ENCODE data around the gene TBC1D3. TPM values are rescaled to one million over a fixed set of nuclear protein-coding genes. Genes with fewer than 3 reads are reported as not detected.
"Not testable (repeated sequence)": the region's sequence is repeated elsewhere in the genome, so short reads cannot be mapped to it uniquely, and the experiment has no call there.

Gene TBC1D3
- not detected for total RNA-seq

GRCh38 chr17:38192455-38192854, at the start of gene TBC1D3:
Gene TBC1D3 (minus strand): TSS chr17:38192555. CDS start chr17:38191029, 1,526 bp downstream.
- H3K4me3 ChIP-seq; H3K27me3 ChIP-seq; H3K27ac ChIP-seq; DNase-seq (ENCODE audit: low spot score in 2 of 2); H3K36me3 ChIP-seq; H3K9me3 ChIP-seq; H3K4me1 ChIP-seq: not testable (repeated sequence)
- WGBS, 2 donors, result no CpG with 5 or more reads among the region's 10 CpGs

GRCh38 chr17:38232790-38233189, 40.4 kb upstream of the TBC1D3 start:
- H3K27me3 ChIP-seq; H3K4me3 ChIP-seq; H3K36me3 ChIP-seq; DNase-seq (ENCODE audit: low spot score in 2 of 2); H3K9me3 ChIP-seq; H3K4me1 ChIP-seq; H3K27ac ChIP-seq: not testable (repeated sequence)
- no CpG with 5 or more reads among the region's 1 CpG for WGBS, 2 donors

GRCh38 chr17:38225844-38226495, 33.6 kb upstream of the TBC1D3 start:
- H3K9me3 ChIP-seq; H3K27ac ChIP-seq; DNase-seq (ENCODE audit: low spot score in 2 of 2); H3K27me3 ChIP-seq; H3K4me1 ChIP-seq; H3K36me3 ChIP-seq; H3K4me3 ChIP-seq: not testable (repeated sequence)
- WGBS, 2 donors, result no CpG with 5 or more reads among the region's 2 CpGs

GRCh38 chr17:38220867-38221266, 28.5 kb upstream of the TBC1D3 start:
- H3K27me3 ChIP-seq; H3K9me3 ChIP-seq; H3K27ac ChIP-seq; H3K4me3 ChIP-seq; DNase-seq (ENCODE audit: low spot score in 2 of 2); H3K4me1 ChIP-seq; H3K36me3 ChIP-seq: not testable (repeated sequence)
- no CpG with 5 or more reads among the region's 1 CpG for WGBS, 2 donors

GRCh38 chr17:38200271-38200670, 7.9 kb upstream of the TBC1D3 start:
- DNase-seq (ENCODE audit: low spot score in 2 of 2); H3K36me3 ChIP-seq; H3K9me3 ChIP-seq; H3K4me1 ChIP-seq; H3K27me3 ChIP-seq; H3K4me3 ChIP-seq; H3K27ac ChIP-seq: not testable (repeated sequence)
- no CpG with 5 or more reads among the region's 2 CpGs for WGBS, 2 donors

- DNase-seq (ENCODE audit: low spot score in 2 of 2), result peak in 1 of 2 donors; percentile 7
- H3K27me3 ChIP-seq, H3K27ac ChIP-seq, H3K9me3 ChIP-seq, H3K36me3 ChIP-seq, H3K4me3 ChIP-seq, H3K4me1 ChIP-seq: not testable (repeated sequence)
- WGBS, 2 donors, result 93% methylated on average over 8 of the region's 16 CpGs; no CpG with 5 or more reads in 1 of the 2 donors
These were observed 57.5 kb downstream of the TBC1D3 start for GRCh38 chr17:38134860-38135259.

Small RNA genes within 50 kb of the gene (small RNA-seq; reads per million reads assigned to genes)
- gene RF00019, result not detected
- gene RNA5SP526, result not detected

Other genes starting within 250 kb of the TBC1D3 start
- 10 to 100 TPM; 12.0 to 21.6 (median 15.6) TPM for gene TBC1D3L, start 203.5 kb downstream of the TBC1D3 start, total RNA-seq
- not detected for gene TBC1D3D, start 188.6 kb downstream of the TBC1D3 start, total RNA-seq
- gene TBC1D3C, start 123.9 kb downstream of the TBC1D3 start, total RNA-seq, result not detected
- not detected for gene TBC1D3E, start 64.6 kb downstream of the TBC1D3 start, total RNA-seq
- 10 to 100 TPM; 17.4 to 29.3 (median 24.2) TPM for gene MRPL45, start 104.6 kb upstream of the TBC1D3 start, total RNA-seq
- gene GPR179, start 151.4 kb upstream of the TBC1D3 start, total RNA-seq, result under 1 TPM in 3 of 4 donors, not detected in 1; 0.21 to 0.78 (median 0.44) TPM
- 10 to 100 TPM; 14.7 to 26.4 (median 17.8) TPM for gene SOCS7, start 159.3 kb upstream of the TBC1D3 start, total RNA-seq
- 10 to 100 TPM; 41.0 to 80.7 (median 65.7) TPM for gene ARHGAP23, start 235.9 kb upstream of the TBC1D3 start, total RNA-seq